DND-41 (cell line): Measurements from ENCODE around the gene ANKFN1.

Source experiments
- ATAC-seq: fragments of 200-7000 bp; cut with Tn5 transposase; 3 replicates; pipeline ENCODE4 v1.9.1; 2021; ENCODE audit warnings: low read depth; ENCODE audit not compliant: insufficient read depth
- DNase-seq: peaks from one replicate; pipeline ENCODE4 v3.0.0-alpha.2; 2020
- H2AFZ ChIP-seq: 2 replicates; pipeline ENCODE4 v1.6.0; 2012; ENCODE audit warnings: low read depth, low read length
- H3K27ac ChIP-seq: 2 replicates; pipeline ENCODE4 v1.5.1; 2012; ENCODE audit warnings: low read length, inconsistent platforms
- H3K27me3 ChIP-seq: fragments of 200-600 bp; sonication (generic); 2 replicates; pipeline ENCODE4 v1.6.0; 2012; ENCODE audit warnings: low read length, mild to moderate bottlenecking, inconsistent platforms; ENCODE audit not compliant: insufficient read depth, poor library complexity
- H3K36me3 ChIP-seq: 2 replicates; pipeline ENCODE4 v1.5.1; 2012; ENCODE audit warnings: low read length, inconsistent platforms; ENCODE audit not compliant: insufficient read depth
- H3K4me1 ChIP-seq: 2 replicates; pipeline ENCODE4 v1.5.1; 2012; ENCODE audit warnings: mild to moderate bottlenecking, low read length; ENCODE audit not compliant: insufficient read depth
- H3K4me2 ChIP-seq: 2 replicates; pipeline ENCODE4 v1.6.0; 2012; ENCODE audit warnings: mild to moderate bottlenecking, moderate library complexity, low read length, inconsistent platforms; ENCODE audit not compliant: insufficient read depth
- H3K4me3 ChIP-seq, 2 experiments: fragments of 200-600 bp in 1 of 2; shearing (Covaris generic) in 1 of 2; 2 replicates each; pipeline ENCODE4 v1.5.1; 2012 to 2016; ENCODE audit warnings: inconsistent platforms in 2 of 2, low read length in 2 of 2, mild to moderate bottlenecking in 2 of 2, low read depth in 1 of 2, moderate library complexity in 1 of 2
- H3K79me2 ChIP-seq: 2 replicates; pipeline ENCODE4 v1.6.0; 2012; ENCODE audit warnings: low read length, inconsistent platforms; ENCODE audit not compliant: insufficient read depth
- H3K9ac ChIP-seq: 2 replicates; pipeline ENCODE4 v1.6.0; 2012; ENCODE audit warnings: low read depth, mild to moderate bottlenecking, inconsistent platforms, low read length, moderate library complexity
- H3K9me3 ChIP-seq: 2 replicates; pipeline ENCODE4 v1.5.1; 2012; ENCODE audit warnings: low read length, moderate library complexity, mild to moderate bottlenecking, inconsistent platforms; ENCODE audit not compliant: insufficient read depth, severe bottlenecking
- H4K20me1 ChIP-seq: 2 replicates; pipeline ENCODE4 v1.6.0; 2012; ENCODE audit warnings: low read length; ENCODE audit not compliant: insufficient read depth
- EZH2 ChIP-seq: IDR thresholded peaks from 3 replicates; pipeline ENCODE4 v1.6.1; 2012; ENCODE audit warnings: borderline replicate concordance, low read depth, mild to moderate bottlenecking, moderate library complexity, low read length, inconsistent platforms; ENCODE audit not compliant: severe bottlenecking
- TF ChIP-seq, protein P1 (sequence below): IDR thresholded peaks from 2 replicates; pipeline ENCODE4 v1.5.1; 2012; ENCODE audit warnings: borderline replicate concordance, low read length, moderate library complexity, mild to moderate bottlenecking; ENCODE audit not compliant: poor library complexity, severe bottlenecking; ENCODE audit errors: extremely low read depth

Gene ANKFN1

DNA sequence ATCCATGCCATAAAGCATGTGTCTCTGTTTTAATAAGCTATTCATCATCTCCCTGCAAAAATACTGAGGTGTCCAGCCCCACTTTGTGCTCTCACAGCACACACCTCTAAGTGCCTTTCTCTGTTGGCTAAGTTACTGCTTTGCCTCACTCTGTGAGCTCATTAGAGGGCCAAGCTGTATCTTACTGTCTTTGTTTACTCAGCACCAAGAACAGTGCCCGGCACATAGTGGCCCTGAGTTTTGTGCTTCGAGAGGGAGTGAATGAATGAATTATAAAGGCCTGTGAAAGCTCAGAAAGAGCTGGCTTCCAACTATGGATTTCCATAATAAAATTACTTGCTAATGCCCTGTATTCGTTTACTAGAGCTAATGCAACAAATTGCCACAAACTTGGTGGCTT lies 390.0 kb downstream of the ANKFN1 start:
- TF ChIP-seq, protein P1, sequence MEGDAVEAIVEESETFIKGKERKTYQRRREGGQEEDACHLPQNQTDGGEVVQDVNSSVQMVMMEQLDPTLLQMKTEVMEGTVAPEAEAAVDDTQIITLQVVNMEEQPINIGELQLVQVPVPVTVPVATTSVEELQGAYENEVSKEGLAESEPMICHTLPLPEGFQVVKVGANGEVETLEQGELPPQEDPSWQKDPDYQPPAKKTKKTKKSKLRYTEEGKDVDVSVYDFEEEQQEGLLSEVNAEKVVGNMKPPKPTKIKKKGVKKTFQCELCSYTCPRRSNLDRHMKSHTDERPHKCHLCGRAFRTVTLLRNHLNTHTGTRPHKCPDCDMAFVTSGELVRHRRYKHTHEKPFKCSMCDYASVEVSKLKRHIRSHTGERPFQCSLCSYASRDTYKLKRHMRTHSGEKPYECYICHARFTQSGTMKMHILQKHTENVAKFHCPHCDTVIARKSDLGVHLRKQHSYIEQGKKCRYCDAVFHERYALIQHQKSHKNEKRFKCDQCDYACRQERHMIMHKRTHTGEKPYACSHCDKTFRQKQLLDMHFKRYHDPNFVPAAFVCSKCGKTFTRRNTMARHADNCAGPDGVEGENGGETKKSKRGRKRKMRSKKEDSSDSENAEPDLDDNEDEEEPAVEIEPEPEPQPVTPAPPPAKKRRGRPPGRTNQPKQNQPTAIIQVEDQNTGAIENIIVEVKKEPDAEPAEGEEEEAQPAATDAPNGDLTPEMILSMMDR = no peak
- TF ChIP-seq EZH2 = no peak
- Histone ChIP-seq H4K20me1 (no peaks in the 10 kb centered on the region), H3K79me2 (no peaks in the 10 kb centered on the region), H3K9me3 (no peaks in the 10 kb centered on the region), H3K36me3 (no peaks in the 10 kb centered on the region), H2AFZ (no peak overlapping the region), H3K4me2 (no peak overlapping the region), H3K27ac (no peak overlapping the region), H3K4me3 (no peak overlapping the region), H3K4me1 (no peaks in the 10 kb centered on the region), H3K27me3 (peaks cover 2% of the 10 kb centered on the region), H3K9ac (no peak overlapping the region)
- no peak for DNase-seq
- ATAC-seq = no peak

DNA sequence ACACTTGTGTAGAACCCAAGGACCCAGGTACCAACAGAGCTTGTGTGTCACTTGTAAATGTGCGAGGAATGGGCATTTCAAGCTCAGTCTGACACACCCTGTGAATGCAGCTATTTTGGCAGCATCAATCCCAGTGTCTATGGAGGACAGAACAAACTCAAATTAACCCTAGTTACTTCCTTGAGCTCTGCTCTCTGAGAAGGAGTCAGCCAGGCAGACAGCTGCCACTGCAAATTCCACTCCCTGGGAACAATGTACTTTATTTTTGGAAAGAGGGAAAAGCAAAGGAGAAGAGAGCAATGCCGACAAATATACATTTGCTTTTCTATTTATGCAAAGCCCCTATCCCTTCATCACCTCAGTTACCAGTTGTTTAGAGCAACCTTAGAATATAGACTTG lies 391.8 kb downstream of the ANKFN1 start:
- H3K9ac ChIP-seq = no peak overlapping the region
- no peaks in the 10 kb centered on the region for H3K4me1 ChIP-seq

DNA sequence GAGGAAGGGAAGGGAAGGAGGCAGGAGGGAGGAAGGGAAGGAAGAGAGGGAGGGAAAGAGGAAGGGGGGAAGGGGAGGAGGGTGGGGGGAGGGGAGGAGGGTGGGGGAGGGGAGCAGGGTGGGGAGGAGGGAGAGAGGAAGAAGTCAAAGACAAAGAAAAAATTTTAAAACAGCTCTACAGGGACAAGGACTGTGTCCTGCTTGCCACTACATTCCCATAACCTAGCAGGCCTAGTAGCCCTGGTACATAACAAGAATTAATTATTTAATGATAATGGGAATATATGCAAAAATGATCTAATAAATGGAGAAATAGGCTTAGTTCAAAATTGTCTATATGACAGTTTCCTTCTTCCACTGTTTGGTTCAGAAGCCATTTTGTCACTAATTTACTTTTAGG lies 392.7 kb downstream of the ANKFN1 start:
- Histone ChIP-seq H2AFZ (no peak overlapping the region), H3K9me3 (no peaks in the 10 kb centered on the region), H3K27ac (no peak overlapping the region), H4K20me1 (no peaks in the 10 kb centered on the region), H3K4me1 (no peaks in the 10 kb centered on the region), H3K27me3 (peaks cover under 1% of the 10 kb centered on the region), H3K4me3 (no peak overlapping the region), H3K9ac (no peak overlapping the region), H3K36me3 (no peaks in the 10 kb centered on the region), H3K4me2 (no peak overlapping the region), H3K79me2 (no peaks in the 10 kb centered on the region)
- ATAC-seq = no peak
- TF ChIP-seq, protein P1 = no peak
- TF ChIP-seq EZH2 = no peak
- DNase-seq = no peak

More for the DNA sequence above, 391.8 kb downstream of the ANKFN1 start:
- Histone ChIP-seq H4K20me1 (no peaks in the 10 kb centered on the region), H3K9me3 (no peaks in the 10 kb centered on the region), H3K36me3 (no peaks in the 10 kb centered on the region), H3K27me3 (peaks cover 2% of the 10 kb centered on the region), H3K79me2 (no peaks in the 10 kb centered on the region), H3K4me3 (no peak overlapping the region), H3K27ac (no peak overlapping the region), H3K4me2 (no peak overlapping the region), H2AFZ (no peak overlapping the region)
- no peak for DNase-seq
- TF ChIP-seq EZH2 = no peak
- TF ChIP-seq, protein P1 = no peak
- no peak for ATAC-seq

DNA sequence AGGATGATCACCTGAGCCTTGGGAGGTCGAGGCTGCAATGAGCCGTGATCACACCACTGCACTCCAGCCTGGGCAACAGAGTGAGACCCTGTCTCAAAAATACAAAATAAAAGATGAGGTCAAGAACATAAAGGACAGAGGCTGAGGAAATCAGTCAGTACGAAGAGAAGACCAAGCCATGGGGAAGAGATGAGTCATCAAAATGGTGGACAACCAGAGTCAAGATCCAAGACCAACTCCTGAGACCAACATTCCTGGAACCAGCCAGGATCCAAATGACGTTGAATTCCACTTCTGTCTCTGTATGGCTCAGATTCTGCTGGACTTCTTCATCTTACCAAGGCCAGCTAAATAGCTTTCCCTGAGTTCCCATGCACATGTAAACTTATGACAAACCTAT lies 395.4 kb downstream of the ANKFN1 start:
- no peak for TF ChIP-seq EZH2
- TF ChIP-seq, protein P1 = no peak
- no peaks in the 10 kb centered on the region for H3K27me3 ChIP-seq
- H3K27ac ChIP-seq = no peak overlapping the region
- H3K9me3 ChIP-seq = peaks cover 3% of the 10 kb centered on the region
- H3K4me2 ChIP-seq = no peak overlapping the region
- no peaks in the 10 kb centered on the region for H3K79me2 ChIP-seq
- no peak overlapping the region for H2AFZ ChIP-seq
- H3K9ac ChIP-seq = no peak overlapping the region
- DNase-seq (no peak), ATAC-seq (no peak)
- H3K4me1 ChIP-seq = no peaks in the 10 kb centered on the region
- H3K36me3 ChIP-seq = no peaks in the 10 kb centered on the region
- no peaks in the 10 kb centered on the region for H4K20me1 ChIP-seq
- H3K4me3 ChIP-seq = no peak overlapping the region
